Mesendoderm (in vitro differentiated cells): ENCODE results near the gene PRMT9.

Experiments used
- DNase-seq: peaks from one replicate; pipeline ENCODE4 v3.0.0; 2013
- H2AK5ac ChIP-seq: 2 replicates; pipeline ENCODE4 v1.6.1; 2013; ENCODE audit warnings: low read length, inconsistent platforms
- H2BK120ac ChIP-seq: 2 replicates; pipeline ENCODE4 v1.6.1; 2013; ENCODE audit warnings: low read depth, mild to moderate bottlenecking, low read length, moderate library complexity, mixed read lengths
- H2BK15ac ChIP-seq: replicated peaks from 2 replicates; pipeline ENCODE4 v1.6.1; 2013; ENCODE audit warnings: low read depth, mild to moderate bottlenecking, moderate library complexity
- H2BK5ac ChIP-seq: 2 replicates; pipeline ENCODE4 v1.6.1; 2013; ENCODE audit warnings: low read length, inconsistent platforms
- H3K18ac ChIP-seq: 2 replicates; pipeline ENCODE4 v1.6.1; 2013; ENCODE audit warnings: mild to moderate bottlenecking, low read length, mixed read lengths
- H3K23ac ChIP-seq: one replicate; pipeline ENCODE4 v1.6.1; 2013; ENCODE audit warnings: low read length
- H3K27ac ChIP-seq: 2 replicates; pipeline ENCODE4 v1.5.1; 2013; ENCODE audit warnings: low read depth, mild to moderate bottlenecking, inconsistent platforms, low read length, moderate library complexity
- H3K27me3 ChIP-seq: 2 replicates; pipeline ENCODE4 v1.6.1; 2013; ENCODE audit warnings: low read length, control low read depth, mild to moderate bottlenecking, inconsistent platforms; ENCODE audit not compliant: insufficient read depth, poor library complexity
- H3K36me3 ChIP-seq: 2 replicates; pipeline ENCODE4 v1.6.1; 2013; ENCODE audit warnings: low read length, inconsistent platforms; ENCODE audit not compliant: control insufficient read depth, insufficient read depth
- H3K4ac ChIP-seq: one replicate; pipeline ENCODE4 v1.6.1; 2013; ENCODE audit warnings: low read depth, mild to moderate bottlenecking, low read length, moderate library complexity
- H3K4me1 ChIP-seq: 2 replicates; pipeline ENCODE4 v1.6.1; 2013; ENCODE audit warnings: low read depth, low read length, inconsistent platforms; ENCODE audit not compliant: control insufficient read depth
- H3K4me2 ChIP-seq: 2 replicates; pipeline ENCODE4 v1.6.1; 2013; ENCODE audit warnings: low read length
- H3K4me3 ChIP-seq: 2 replicates; pipeline ENCODE4 v1.5.1; 2013; ENCODE audit warnings: mild to moderate bottlenecking, low read length
- H3K56ac ChIP-seq: one replicate; pipeline ENCODE4 v1.6.1; 2013; ENCODE audit warnings: low read length
- H3K79me1 ChIP-seq: 2 replicates; pipeline ENCODE4 v1.6.1; 2013; ENCODE audit warnings: low read length, inconsistent platforms
- H3K79me2 ChIP-seq: 2 replicates; pipeline ENCODE4 v1.6.1; 2013; ENCODE audit warnings: mild to moderate bottlenecking, low read length; ENCODE audit not compliant: control insufficient read depth, insufficient read depth
- H3K9ac ChIP-seq: 2 replicates; pipeline ENCODE4 v1.6.1; 2013; ENCODE audit warnings: low read length, inconsistent platforms
- H4K5ac ChIP-seq: one replicate; pipeline ENCODE4 v1.6.1; 2013; ENCODE audit warnings: low read length
- H4K8ac ChIP-seq: one replicate; pipeline ENCODE4 v1.6.1; 2013; ENCODE audit warnings: low read depth, mild to moderate bottlenecking, control low read depth, low read length, moderate library complexity
- WGBS: extraction: QIAGEN DNeasy Blood & Tissue Kit; methylation state at CpG from one replicate; pipeline ENCODE4 v1.1.7; 2013; ENCODE audit warnings: low lambda C conversion rate, missing lambda C conversion rate; ENCODE audit not compliant: insufficient coverage; ENCODE audit errors: extremely low coverage; 5-methylcytosine and 5-hydroxymethylcytosine counted together

PRMT9 gene

DNA sequence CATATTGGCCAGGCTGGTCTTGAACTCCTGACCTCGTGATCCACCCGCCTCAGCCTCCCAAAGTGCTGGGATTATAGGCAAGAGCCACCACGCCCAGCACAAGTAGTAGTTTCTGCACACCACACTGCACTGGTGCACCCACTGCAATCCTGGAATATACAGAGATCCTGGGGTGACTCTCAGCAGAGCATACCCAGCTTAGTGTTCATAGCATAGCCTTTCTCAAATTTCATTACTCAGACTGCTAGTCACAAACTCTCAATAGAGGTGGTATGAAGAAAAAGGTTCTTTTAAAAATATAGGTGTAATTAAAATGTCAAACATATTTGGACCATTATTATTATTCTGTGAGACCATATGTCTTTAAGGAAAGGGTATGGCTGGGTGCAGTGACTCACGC is 41.7 kb upstream of the PRMT9 start:
- no peaks in the 10 kb centered on the region for H3K36me3 ChIP-seq
- no CpG with 5 or more reads among the region's 4 CpGs for WGBS
- H2BK5ac ChIP-seq: no peak overlapping the region
- H3K56ac ChIP-seq: no peak overlapping the region
- no peak overlapping the region for H3K27ac ChIP-seq
- H2AK5ac ChIP-seq: no peak overlapping the region
- no peak overlapping the region for H4K8ac ChIP-seq
- no peak overlapping the region for H4K5ac ChIP-seq
- H3K23ac ChIP-seq: no peak overlapping the region
- H3K79me1 ChIP-seq: no peaks in the 10 kb centered on the region
- no peaks in the 10 kb centered on the region for H3K27me3 ChIP-seq
- no peaks in the 10 kb centered on the region for H3K4me1 ChIP-seq
- H3K4ac ChIP-seq: no peak overlapping the region
- H3K18ac ChIP-seq: no peak overlapping the region
- H3K4me2 ChIP-seq: no peak overlapping the region
- no peak overlapping the region for H2BK120ac ChIP-seq
- H3K79me2 ChIP-seq: no peaks in the 10 kb centered on the region
- H3K9ac ChIP-seq: no peak overlapping the region
- no peak overlapping the region for H3K4me3 ChIP-seq
- no peak for DNase-seq
- no peak overlapping the region for H2BK15ac ChIP-seq

DNA sequence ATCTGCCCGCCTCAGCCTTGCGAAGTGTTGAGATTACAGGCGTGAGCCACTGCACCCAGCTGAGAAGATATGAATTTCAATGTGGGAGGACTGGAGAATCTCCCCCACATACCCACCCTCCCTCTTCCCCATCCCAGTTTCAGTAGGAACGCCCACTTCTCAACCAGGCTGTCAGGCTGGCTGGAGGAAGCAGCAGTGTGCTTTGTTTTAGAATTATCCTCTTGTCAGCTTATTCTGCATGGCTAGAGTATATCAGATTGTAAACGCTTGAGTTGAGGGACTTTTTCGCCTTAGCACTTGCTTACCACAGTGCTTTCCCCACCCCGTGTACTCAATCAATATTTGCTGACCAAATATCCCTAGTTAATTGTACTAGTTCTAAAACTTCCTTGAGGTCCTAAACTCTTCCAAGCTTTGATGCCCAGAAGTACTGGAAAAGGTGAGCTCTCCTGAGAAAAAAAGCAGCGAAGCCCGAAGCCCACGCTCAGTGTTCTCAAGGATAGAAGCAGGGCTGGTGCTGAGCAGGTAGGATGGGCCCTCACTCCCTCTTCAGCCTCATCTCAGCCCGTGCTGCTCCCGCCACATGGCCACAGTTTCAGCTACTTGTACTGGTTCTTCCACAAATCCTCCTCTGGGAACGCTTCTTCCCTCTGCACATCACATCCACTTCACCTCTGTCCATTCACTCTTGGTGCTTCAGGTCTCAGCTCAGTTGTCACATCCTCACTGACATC is 40.7 kb upstream of the PRMT9 start:
- no peak for DNase-seq
- no CpG with 5 or more reads among the region's 13 CpGs for WGBS
- H3K27ac ChIP-seq: no peak overlapping the region

DNA sequence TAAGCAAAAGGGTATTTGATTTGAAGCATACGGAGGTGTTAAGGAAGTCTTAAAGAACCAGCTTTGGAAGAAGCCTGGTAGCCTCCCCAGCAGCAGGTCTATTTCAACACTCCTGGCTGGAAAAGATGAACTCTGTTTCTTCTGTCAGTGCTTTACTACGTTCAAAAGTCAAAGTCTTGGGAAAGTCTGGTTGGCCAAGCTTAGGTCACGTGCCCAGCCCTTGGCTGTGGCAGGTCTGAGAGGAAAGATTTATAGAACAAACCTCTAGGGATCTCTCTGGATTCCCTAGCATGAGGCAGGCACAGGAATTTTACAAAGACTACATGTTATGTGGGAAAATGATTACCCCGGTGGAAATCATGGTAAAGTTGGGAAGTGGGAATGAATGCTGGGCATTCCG is 39.4 kb upstream of the PRMT9 start:
- DNase-seq: no peak
- Histone ChIP-seq H3K27me3 (no peaks in the 10 kb centered on the region), H3K27ac (no peak overlapping the region), H3K79me2 (no peaks in the 10 kb centered on the region), H3K79me1 (no peaks in the 10 kb centered on the region), H4K5ac (no peak overlapping the region), H3K23ac (no peak overlapping the region), H2AK5ac (no peak overlapping the region), H2BK5ac (no peak overlapping the region), H3K4ac (no peak overlapping the region), H3K18ac (no peak overlapping the region), H2BK120ac (no peak overlapping the region), H3K9ac (no peak overlapping the region), H3K4me3 (no peak overlapping the region), H2BK15ac (no peak overlapping the region), H3K36me3 (no peaks in the 10 kb centered on the region), H3K4me2 (no peak overlapping the region), H4K8ac (no peak overlapping the region), H3K56ac (no peak overlapping the region), H3K4me1 (no peaks in the 10 kb centered on the region)
- WGBS: no CpG with 5 or more reads among the region's 5 CpGs

More for the DNA sequence above, 40.7 kb upstream of the PRMT9 start:
- Histone ChIP-seq H3K18ac (no peak overlapping the region), H3K4ac (no peak overlapping the region), H4K5ac (no peak overlapping the region), H3K4me1 (no peaks in the 10 kb centered on the region), H3K4me3 (no peak overlapping the region), H2AK5ac (no peak overlapping the region), H3K79me2 (no peaks in the 10 kb centered on the region), H3K23ac (no peak overlapping the region), H2BK5ac (no peak overlapping the region), H3K79me1 (no peaks in the 10 kb centered on the region), H2BK120ac (no peak overlapping the region), H3K36me3 (no peaks in the 10 kb centered on the region), H2BK15ac (no peak overlapping the region), H3K27me3 (no peaks in the 10 kb centered on the region), H3K56ac (peak overlapping the region; percentile 25), H3K9ac (no peak overlapping the region), H4K8ac (no peak overlapping the region), H3K4me2 (no peak overlapping the region)

DNA sequence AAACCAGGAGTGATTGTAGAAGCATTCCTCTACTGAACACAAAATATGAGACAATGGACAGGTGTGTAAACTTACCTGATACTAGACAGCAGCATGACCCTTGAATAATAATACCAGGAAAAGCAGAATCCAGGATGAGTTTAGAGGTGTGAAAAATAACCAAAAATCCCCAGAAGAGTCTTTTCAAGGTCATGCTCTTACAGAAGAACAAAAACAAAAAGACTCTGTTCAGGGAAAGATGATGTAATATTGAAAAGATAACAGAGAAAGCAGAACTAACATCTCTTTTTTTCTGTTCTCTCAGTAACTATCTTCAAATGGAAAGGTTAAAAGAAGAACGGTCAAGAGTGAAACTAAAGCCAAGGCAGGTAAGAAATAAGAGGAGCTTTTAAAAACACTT is 33.9 kb upstream of the PRMT9 start:
- H3K27ac ChIP-seq: no peak overlapping the region
- no peak overlapping the region for H3K23ac ChIP-seq
- H3K4me1 ChIP-seq: no peaks in the 10 kb centered on the region
- H3K18ac ChIP-seq: no peak overlapping the region
- no peak overlapping the region for H2BK5ac ChIP-seq
- H4K8ac ChIP-seq: no peak overlapping the region
- H2BK120ac ChIP-seq: no peak overlapping the region
- no peak overlapping the region for H3K56ac ChIP-seq
- no CpG with 5 or more reads among the region's 1 CpG for WGBS
- H3K36me3 ChIP-seq: no peaks in the 10 kb centered on the region
- no peak overlapping the region for H2AK5ac ChIP-seq
- no peak overlapping the region for H4K5ac ChIP-seq
- no peak overlapping the region for H3K4ac ChIP-seq
- no peaks in the 10 kb centered on the region for H3K27me3 ChIP-seq
- DNase-seq: no peak
- no peak overlapping the region for H3K4me2 ChIP-seq
- no peaks in the 10 kb centered on the region for H3K79me1 ChIP-seq
- H3K9ac ChIP-seq: no peak overlapping the region
- H2BK15ac ChIP-seq: no peak overlapping the region
- H3K79me2 ChIP-seq: no peaks in the 10 kb centered on the region
- no peak overlapping the region for H3K4me3 ChIP-seq

DNA sequence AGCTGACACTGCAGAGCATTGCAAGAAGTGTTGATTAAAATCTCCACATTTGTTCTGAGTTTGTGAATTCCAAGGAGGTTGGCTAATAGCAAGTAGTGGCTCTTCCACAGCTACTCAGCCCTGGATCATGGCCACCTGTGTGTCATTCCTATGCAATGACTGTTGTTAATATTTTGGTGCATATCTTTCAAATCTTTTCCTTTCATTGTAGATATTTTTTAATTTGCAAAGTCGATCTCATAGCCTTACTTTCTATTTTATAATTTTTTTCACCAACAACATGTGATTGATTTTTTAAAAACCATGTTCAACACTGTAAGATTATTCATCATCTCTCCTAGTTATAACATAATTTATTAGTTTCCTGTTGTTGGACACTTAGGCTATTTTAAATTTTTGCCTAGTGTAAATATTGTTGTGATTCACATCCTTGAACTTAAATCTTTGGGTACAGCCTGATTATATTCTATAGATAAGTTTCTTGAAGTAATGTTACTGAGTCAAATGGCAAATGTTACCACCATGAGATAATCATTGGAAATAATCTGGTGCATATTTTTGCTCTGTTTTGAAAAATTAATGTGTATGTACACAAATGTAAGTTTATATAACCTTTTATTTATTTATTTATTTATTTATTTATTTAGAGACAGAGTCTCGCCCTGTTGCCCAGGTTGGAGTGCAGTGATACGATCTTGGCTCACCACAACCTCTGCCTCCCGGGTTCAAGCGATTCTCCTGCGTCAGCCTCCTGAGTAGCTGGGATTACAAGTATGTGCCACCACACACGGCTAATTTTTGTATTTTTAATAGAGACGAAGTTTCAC is 30.8 kb upstream of the PRMT9 start:
- H2BK5ac ChIP-seq: no peak overlapping the region
- no peak overlapping the region for H3K9ac ChIP-seq
- H4K8ac ChIP-seq: no peak overlapping the region
- no peak overlapping the region for H3K23ac ChIP-seq
- H4K5ac ChIP-seq: no peak overlapping the region
- H3K36me3 ChIP-seq: no peaks in the 10 kb centered on the region
- H3K4me1 ChIP-seq: no peaks in the 10 kb centered on the region
- no peak overlapping the region for H3K4ac ChIP-seq
- H3K4me3 ChIP-seq: no peak overlapping the region
- H3K79me2 ChIP-seq: no peaks in the 10 kb centered on the region
- H3K27me3 ChIP-seq: no peaks in the 10 kb centered on the region
- no peak overlapping the region for H3K56ac ChIP-seq
- no peak overlapping the region for H3K27ac ChIP-seq
- H3K18ac ChIP-seq: no peak overlapping the region
- no peak overlapping the region for H2AK5ac ChIP-seq
- no CpG with 5 or more reads among the region's 8 CpGs for WGBS
- no peak overlapping the region for H2BK15ac ChIP-seq
- peak; percentile 53 for DNase-seq
- H3K4me2 ChIP-seq: no peak overlapping the region
- no peaks in the 10 kb centered on the region for H3K79me1 ChIP-seq
- H2BK120ac ChIP-seq: no peak overlapping the region
